GM12878 (cell line): ENCODE data around the gene WDR77. TPM values are rescaled to one million over a fixed set of nuclear protein-coding genes. Genes with fewer than 3 reads are reported as not detected.

ENCODE experiments used
- ATAC-seq: fragments of 200-7000 bp; cut with Tn5 transposase; 3 replicates; pipeline ENCODE4 v1.9.1; 2020; ENCODE audit warnings: mild to moderate bottlenecking, moderate library complexity
- BruUV-seq: library from RNA; stranded (reverse); fragments of 400-500 nt; replicated peaks from 2 replicates; lab custom pipeline; 2021; lab: Mats Ljungman, UMichigan
- CTCF ChIA-PET: fragments of 300-600 bp; sonication (Branson Sonifier 250); formaldehyde crosslinking; extraction: SDS; loops from one replicate; lab custom pipeline; 2021; ENCODE audit warnings: inconsistent platforms; lab: Yijun Ruan, JAX
- POLR2A ChIA-PET: fragments of 350-600 bp; formaldehyde crosslinking; extraction: SDS; loops from one replicate; lab custom pipeline; 2021; ENCODE audit warnings: inconsistent platforms; lab: Charles Lee
- RAD21 ChIA-PET: fragments of 300-600 bp; sonication (Branson Sonifier 250); formaldehyde crosslinking; loops from one replicate; lab custom pipeline; 2023; ENCODE audit warnings: antibody characterized with exemption; ENCODE audit not compliant: unreplicated experiment; lab: Charles Lee
- SMC1A ChIA-PET: fragments of 300-600 bp; sonication (Branson Sonifier 250); formaldehyde crosslinking; loops from one replicate; lab custom pipeline; 2023; ENCODE audit not compliant: unreplicated experiment, uncharacterized antibody; lab: Charles Lee
- DNase-seq: peaks from one replicate; pipeline ENCODE4 v3.0.0-alpha.2; 2011; ENCODE audit warnings: low read depth, low spot score
- FAIRE-seq: peaks from 3 replicates; lab custom pipeline; 2011; peaks lifted over from hg19 to GRCh38; lab: Jason Lieb, UNC
- H2AFZ ChIP-seq: 2 replicates; pipeline ENCODE4 v1.6.0; 2011; ENCODE audit warnings: low read depth, low read length, control low read depth; ENCODE audit not compliant: control insufficient read depth
- H3K27ac ChIP-seq: 2 replicates; pipeline ENCODE4 v1.5.1; 2011; ENCODE audit warnings: control low read depth; ENCODE audit not compliant: control insufficient read depth, insufficient read depth
- H3K27me3 ChIP-seq, 2 experiments: replicated peaks in 1 of 2; 2 replicates each; pipeline versions ENCODE4 v1.6.0 to v1.6.1; 2011; ENCODE audit warnings: low read length in 1 of 2; ENCODE audit not compliant: control insufficient read depth in 2 of 2, insufficient read depth in 2 of 2
- H3K36me3 ChIP-seq, 2 experiments: 2 replicates each; pipeline ENCODE4 v1.5.1; 2011; ENCODE audit warnings: low read length in 1 of 2; ENCODE audit not compliant: control insufficient read depth in 2 of 2, insufficient read depth in 2 of 2
- H3K4me1 ChIP-seq: 2 replicates; pipeline ENCODE4 v1.6.1; 2011; ENCODE audit warnings: mild to moderate bottlenecking, low read length, moderate library complexity, mixed read lengths; ENCODE audit not compliant: control insufficient read depth, insufficient read depth
- H3K4me2 ChIP-seq: 2 replicates; pipeline ENCODE4 v1.6.0; 2011; ENCODE audit warnings: control low read depth; ENCODE audit not compliant: control insufficient read depth, insufficient read depth
- H3K4me3 ChIP-seq: fragments of 200-600 bp; sonication (generic); 2 replicates; pipeline ENCODE4 v1.5.1; 2016
- H3K79me2 ChIP-seq: 2 replicates; pipeline ENCODE4 v1.6.0; 2011; ENCODE audit warnings: low read length; ENCODE audit not compliant: control insufficient read depth, insufficient read depth
- H3K9ac ChIP-seq: 2 replicates; pipeline ENCODE4 v1.8.0; 2011; ENCODE audit warnings: low read length, control low read depth, mixed read lengths; ENCODE audit not compliant: control insufficient read depth, insufficient read depth
- H3K9me3 ChIP-seq: replicated peaks from 3 replicates; pipeline ENCODE4 v1.5.1; 2011; ENCODE audit warnings: mild to moderate bottlenecking, low read length; ENCODE audit not compliant: control insufficient read depth, insufficient read depth
- H4K20me1 ChIP-seq: 2 replicates; pipeline ENCODE4 v1.6.0; 2011; ENCODE audit not compliant: control insufficient read depth, insufficient read depth
- BCLAF1 ChIP-seq: fragments of 450-650 bp; IDR thresholded peaks from 2 replicates; pipeline ENCODE4 v1.6.1; 2017; ENCODE audit warnings: antibody characterized with exemption, mild to moderate bottlenecking, moderate library complexity
- CREM ChIP-seq: IDR thresholded peaks from 2 replicates; pipeline ENCODE4 v1.6.1; 2014; ENCODE audit warnings: antibody characterized with exemption, low read depth
- PAX8 ChIP-seq: fragments of 450-650 bp; IDR thresholded peaks from 2 replicates; pipeline ENCODE4 v1.6.1; 2017; ENCODE audit warnings: mild to moderate bottlenecking, moderate library complexity
- RAD21 ChIP-seq: IDR thresholded peaks from 2 replicates; pipeline ENCODE4 v1.6.1; 2011; ENCODE audit warnings: mild to moderate bottlenecking, low read depth, low read length, moderate library complexity; ENCODE audit not compliant: insufficient read depth
- SPI1 ChIP-seq: IDR thresholded peaks from 2 replicates; pipeline ENCODE4 v1.6.1; 2011; ENCODE audit warnings: low read depth, mild to moderate bottlenecking, low read length, moderate library complexity, borderline replicate concordance; ENCODE audit not compliant: insufficient read depth
- TBL1XR1 ChIP-seq: IDR thresholded peaks from 2 replicates; pipeline ENCODE4 v1.6.1; 2012; ENCODE audit warnings: low read depth, low read length, improper control_type of control experiment
- ZBTB33 ChIP-seq: fragments of 450-650 bp; IDR thresholded peaks from 2 replicates; pipeline ENCODE4 v1.6.1; 2017; ENCODE audit warnings: mild to moderate bottlenecking
- WGBS: methylation state at CpG from one replicate; pipeline ENCODE4 v1.1.6; 2016; ENCODE audit warnings: low lambda C conversion rate; ENCODE audit not compliant: insufficient replicate concordance, insufficient coverage; ENCODE audit errors: missing lambda C conversion rate; 5-methylcytosine and 5-hydroxymethylcytosine counted together
- in situ Hi-C: fragments of 300-500 bp; cut with MboI; formaldehyde crosslinking; loops from 9 replicates; pipeline ENCODE4 v1.14.3; 2018; ENCODE audit warnings: mixed read lengths
- intact Hi-C: fragments of 100-400 bp; cut with micrococcal nuclease; formaldehyde crosslinking; loops from one replicate; pipeline ENCODE4 v1.14.2; 2022; ENCODE audit not compliant: unreplicated experiment
- polyA plus RNA-seq, 11 experiments: library from polyadenylated mRNA; depleted of rRNA in 4 of 11; unstranded in 6 of 11; stranded (reverse) in 5 of 11; fragments of >200 nt; fragmentation: Nextera tagmentation in 4 of 11; fragmentation: Illumina TruSeq in 1 of 11; extraction: Ambion mirVana in 4 of 11; extraction: Trizol in 1 of 11; gene quantifications; 1 replicate in 1 of 11; 2 replicates in 10 of 11; pipeline versions ENCODE4 v1.2.1 to v1.2.3, GENCODE V29; 2011 to 2016; ENCODE audit warnings: inconsistent platforms in 2 of 11, missing spikeins in 2 of 11, low read depth in 1 of 11
- total RNA-seq, 4 experiments: library from RNA; depleted of rRNA in 3 of 4; stranded (reverse); fragments of >200 nt in 3 of 4; fragmentation: Illumina TruSeq in 1 of 4; extraction: Trizol in 1 of 4; gene quantifications; 2 replicates each; pipeline versions ENCODE4 v1.2.1 to v1.2.3, GENCODE V29; 2013 to 2021

The WDR77 gene
- total and polyA plus RNA-seq, 10 of the 15 experiments (the other 5 are each of a cell fraction or from before 2014, with no cell fraction given) = 12.7 to 167 (median 67.1) TPM

GRCh38 chr1:111480674-111481073 lies 31.6 kb upstream of the WDR77 start:
- peaks cover 25% of the 10 kb centered on the region for H3K4me1 ChIP-seq
- no peaks in the 10 kb centered on the region for H3K9me3 ChIP-seq
- ATAC-seq (no peak), DNase-seq (no peak), FAIRE-seq (no peak)
- BruUV-seq = no TSS peak
- H3K4me2 ChIP-seq = no peak overlapping the region
- in situ Hi-C loops = loop anchor here (5.0 to 25.0 kb wide), 2 partner anchors 267 to 882 kb away; no protein-coding TSS in a partner anchor
- 0% methylated on average over 1 of the region's 1 CpG for WGBS
- no peak overlapping the region for H2AFZ ChIP-seq
- CTCF ChIA-PET = interaction anchor here (0.6 to 8.7 kb wide), 17 partner anchors 12 to 290 kb away, joined by 3 to 119 read pairs (median 9); no protein-coding TSS in a partner anchor
- TF ChIP-seq CREM (no peak), SPI1 (peak; percentile 47; the same call in 1 of the 2 replicates)
- RAD21 ChIA-PET = interaction anchor here (0.9 to 3.9 kb wide), 12 partner anchors 17 to 293 kb away, joined by 3 to 29 read pairs (median 4); partner anchors contain the start of genes DDX20 and WDR77
- H3K36me3 ChIP-seq = no peaks in the 10 kb centered on the region
- no peak overlapping the region for H3K27ac ChIP-seq
- no peak overlapping the region for H3K4me3 ChIP-seq
- no peaks in the 10 kb centered on the region for H3K27me3 ChIP-seq
- intact Hi-C loops = loop anchor here (1.0 kb wide), 3 partner anchors 28 to 289 kb away; no protein-coding TSS in a partner anchor
- no peaks in the 10 kb centered on the region for H4K20me1 ChIP-seq
- no peak overlapping the region for H3K9ac ChIP-seq
- POLR2A ChIA-PET = interaction anchor here (0.9 to 1.3 kb wide), 3 partner anchors 11 to 275 kb away, joined by 3 read pairs; partner anchors contain the start of gene DDX20
- H3K79me2 ChIP-seq = no peaks in the 10 kb centered on the region
- SMC1A ChIA-PET = interaction anchor here (0.7 to 12.1 kb wide), 12 partner anchors 8 to 450 kb away, joined by 3 to 128 read pairs (median 4); partner anchors contain the start of gene DDX20

- 10% methylated on average over 2 of the region's 2 CpGs for WGBS
- RAD21 ChIA-PET = interaction anchor here (0.6 to 5.5 kb wide), 19 partner anchors 11 to 291 kb away, joined by 3 to 48 read pairs (median 3); partner anchors contain the start of genes ATP5PB, INKA2, OVGP1 and WDR77
- POLR2A ChIA-PET = interaction anchor here (0.9 to 1.9 kb wide), 4 partner anchors 11 to 117 kb away, joined by 3 to 13 read pairs (median 4); no protein-coding TSS in a partner anchor
- H3K9me3 ChIP-seq = no peaks in the 10 kb centered on the region
- ATAC-seq (peak; percentile 87), DNase-seq (peak; percentile 59), FAIRE-seq (no peak)
- H3K4me1 ChIP-seq = peaks cover 30% of the 10 kb centered on the region
- no peaks in the 10 kb centered on the region for H3K27me3 ChIP-seq
- H4K20me1 ChIP-seq = no peaks in the 10 kb centered on the region
- peak overlapping the region; percentile 68 for H3K4me2 ChIP-seq
- H3K27ac ChIP-seq = peak overlapping the region; percentile 74
- H3K79me2 ChIP-seq = no peaks in the 10 kb centered on the region
- no TSS peak for BruUV-seq
- SMC1A ChIA-PET = interaction anchor here (0.6 to 12.1 kb wide), 20 partner anchors 9 to 290 kb away, joined by 3 to 128 read pairs (median 6); no protein-coding TSS in a partner anchor
- H2AFZ ChIP-seq = peak overlapping the region; percentile 57
- intact Hi-C loops (loop anchor here (10.0 kb wide), 2 partner anchors 62 to 252 kb away; partner anchors contain the start of gene CHI3L2), in situ Hi-C loops (loop anchor here (25.0 kb wide), 1 partner anchor 885 kb away; no protein-coding TSS in a partner anchor)
- CTCF ChIA-PET = interaction anchor here (0.9 to 8.7 kb wide), 13 partner anchors 21 to 290 kb away, joined by 3 to 119 read pairs (median 5); no protein-coding TSS in a partner anchor
- no peaks in the 10 kb centered on the region for H3K36me3 ChIP-seq
- no peak overlapping the region for H3K9ac ChIP-seq
- H3K4me3 ChIP-seq = peak overlapping the region; percentile 15; the same call in 1 of the 2 replicates
- TF ChIP-seq BCLAF1 (no peak), PAX8 (no peak), RAD21 (peak; percentile 0; the same call in 1 of the 2 replicates), ZBTB33 (no peak), TBL1XR1 (peak; percentile 30; the same call in 1 of the 2 replicates)
These were observed 27.8 kb upstream of the WDR77 start for GRCh38 chr1:111476761-111477309.
